PC-9 (cell line): ENCODE data around the gene AP3B1.

Experiments
- CTCF ChIP-seq: fragments of 200-600 bp; sonication (generic); conservative IDR thresholded peaks from 2 replicates; pipeline ENCODE4 v1.6.1; 2017; ENCODE audit warnings: mixed run types, antibody characterized with exemption, mild to moderate bottlenecking, moderate library complexity
- EZH2 ChIP-seq: fragments of 200-600 bp; sonication (generic); IDR thresholded peaks from 2 replicates; pipeline ENCODE4 v1.8.0; 2017; ENCODE audit warnings: antibody characterized with exemption, low read depth

- TF ChIP-seq CTCF: no peak
- TF ChIP-seq EZH2: no peak
These were observed 22.7 kb downstream of the AP3B1 start for GRCh38 chr5:78271766-78272165.
